SU-DHL-6 (cell line): ENCODE measurements around the gene PHACTR3.

Experiments used
- H2AFZ ChIP-seq: fragments of 200-600 bp; sonication (generic); 2 replicates; pipeline ENCODE4 v1.6.1; 2014; ENCODE audit warnings: low read depth, mild to moderate bottlenecking, moderate library complexity, mixed read lengths, antibody characterized with exemption, low read length; ENCODE audit not compliant: severe bottlenecking
- H3F3A ChIP-seq: fragments of 200-600 bp; shearing (Covaris generic); 2 replicates; pipeline ENCODE4 v1.6.0; 2016; ENCODE audit warnings: antibody characterized with exemption, mild to moderate bottlenecking; ENCODE audit not compliant: insufficient read depth
- H3K27ac ChIP-seq: fragments of 200-600 bp; sonication (generic); 2 replicates; pipeline ENCODE4 v1.5.1; 2016; ENCODE audit warnings: low read depth, mild to moderate bottlenecking, low read length, moderate library complexity, mixed read lengths
- H3K27me3 ChIP-seq: fragments of 200-600 bp; sonication (generic), shearing (Covaris generic); 2 replicates; pipeline ENCODE4 v1.6.0; 2014; ENCODE audit warnings: mild to moderate bottlenecking, low read length
- H3K36me3 ChIP-seq: fragments of 200-600 bp; sonication (generic); 2 replicates; pipeline ENCODE4 v1.6.1; 2014; ENCODE audit warnings: mild to moderate bottlenecking, low read length, mixed read lengths
- H3K4me2 ChIP-seq: fragments of 300-600, 200-600 bp; shearing (Covaris generic), sonication (generic); 2 replicates; pipeline ENCODE4 v1.6.0; 2014; ENCODE audit warnings: low read length, low read depth, mild to moderate bottlenecking; ENCODE audit not compliant: poor library complexity, severe bottlenecking
- H3K4me3 ChIP-seq: fragments of 200-600 bp; sonication (generic); 2 replicates; pipeline ENCODE4 v1.5.1; 2014; ENCODE audit warnings: antibody characterized with exemption, low read length, mild to moderate bottlenecking, mixed read lengths; ENCODE audit not compliant: insufficient read depth, poor library complexity, severe bottlenecking
- H3K79me2 ChIP-seq: fragments of 200-600 bp; sonication (generic); 2 replicates; pipeline ENCODE4 v1.6.1; 2014; ENCODE audit warnings: mild to moderate bottlenecking, low read length, moderate library complexity; ENCODE audit not compliant: insufficient read depth
- H3K9ac ChIP-seq: fragments of 200-600 bp; sonication (generic); 2 replicates; pipeline ENCODE4 v1.7.0; 2014; ENCODE audit warnings: mild to moderate bottlenecking, low read length
- H3K9me2 ChIP-seq: fragments of 200-600 bp; sonication (generic); replicated peaks from 2 replicates; pipeline ENCODE4 v1.6.1; 2014; ENCODE audit warnings: low read length; ENCODE audit not compliant: insufficient read depth
- H3K9me3 ChIP-seq: fragments of 200-600 bp; sonication (generic); 2 replicates; pipeline ENCODE4 v1.6.1; 2014; ENCODE audit warnings: low read length, mixed read lengths; ENCODE audit not compliant: insufficient read depth
- H4K20me1 ChIP-seq: fragments of 200-600 bp; sonication (generic); 2 replicates; pipeline ENCODE4 v1.6.1; 2014; ENCODE audit warnings: low read depth, mild to moderate bottlenecking, antibody characterized with exemption, low read length, moderate library complexity, mixed read lengths
- CTCF ChIP-seq: fragments of 200-600 bp; sonication (generic); IDR thresholded peaks from one replicate; pipeline ENCODE4 v1.5.1; 2017; ENCODE audit warnings: antibody characterized with exemption, mild to moderate bottlenecking, low read length, moderate library complexity; ENCODE audit not compliant: insufficient read depth, poor library complexity, severe bottlenecking
- EZH2phosphoT487 ChIP-seq: fragments of 200-600 bp; sonication (generic), shearing (Covaris generic); conservative IDR thresholded peaks from 2 replicates; pipeline ENCODE4 v1.6.1; 2018; ENCODE audit warnings: mild to moderate bottlenecking, antibody characterized with exemption, low read length, moderate library complexity, mixed read lengths

The PHACTR3 gene

GRCh38 chr20:59785986-59786795 is 181.9 kb downstream of the PHACTR3 start:
- H3K9ac ChIP-seq: no peak overlapping the region
- no peaks in the 10 kb centered on the region for H3K79me2 ChIP-seq
- H3K4me2 ChIP-seq: no peak overlapping the region
- no peaks in the 10 kb centered on the region for H3K27me3 ChIP-seq
- H3K27ac ChIP-seq: no peak overlapping the region
- no peak overlapping the region for H3K4me3 ChIP-seq
- H3K9me3 ChIP-seq: no peaks in the 10 kb centered on the region
- no peaks in the 10 kb centered on the region for H3F3A ChIP-seq
- H3K36me3 ChIP-seq: no peaks in the 10 kb centered on the region
- no peak overlapping the region for H2AFZ ChIP-seq
- no peaks in the 10 kb centered on the region for H4K20me1 ChIP-seq
- no peaks in the 10 kb centered on the region for H3K9me2 ChIP-seq
- no peak for TF ChIP-seq EZH2phosphoT487
- TF ChIP-seq CTCF: no peak

GRCh38 chr20:59786801-59787537 is 182.6 kb downstream of the PHACTR3 start:
- H4K20me1 ChIP-seq: no peaks in the 10 kb centered on the region
- H3K4me3 ChIP-seq: no peak overlapping the region
- H3K9me3 ChIP-seq: peaks cover 2% of the 10 kb centered on the region; the same call in 1 of the 2 replicates
- no peak overlapping the region for H3K4me2 ChIP-seq
- H3K79me2 ChIP-seq: no peaks in the 10 kb centered on the region
- H3K27me3 ChIP-seq: no peaks in the 10 kb centered on the region
- no peaks in the 10 kb centered on the region for H3F3A ChIP-seq
- H2AFZ ChIP-seq: no peak overlapping the region
- H3K36me3 ChIP-seq: no peaks in the 10 kb centered on the region
- no peaks in the 10 kb centered on the region for H3K9me2 ChIP-seq
- H3K9ac ChIP-seq: no peak overlapping the region
- H3K27ac ChIP-seq: no peak overlapping the region
- no peak for TF ChIP-seq EZH2phosphoT487
- no peak for TF ChIP-seq CTCF

GRCh38 chr20:59787538-59787890 is 183.2 kb downstream of the PHACTR3 start:
- no peak overlapping the region for H2AFZ ChIP-seq
- H4K20me1 ChIP-seq: no peaks in the 10 kb centered on the region
- H3K27me3 ChIP-seq: no peaks in the 10 kb centered on the region
- H3K9ac ChIP-seq: no peak overlapping the region
- no peaks in the 10 kb centered on the region for H3K36me3 ChIP-seq
- H3K79me2 ChIP-seq: no peaks in the 10 kb centered on the region
- H3K9me3 ChIP-seq: peaks cover 8% of the 10 kb centered on the region; the same call in 1 of the 2 replicates
- H3K4me2 ChIP-seq: no peak overlapping the region
- H3K9me2 ChIP-seq: no peaks in the 10 kb centered on the region
- no peak overlapping the region for H3K4me3 ChIP-seq
- H3F3A ChIP-seq: no peaks in the 10 kb centered on the region
- H3K27ac ChIP-seq: no peak overlapping the region
- TF ChIP-seq CTCF: no peak
- TF ChIP-seq EZH2phosphoT487: no peak
